Rectal smooth muscle tissue (tissue), 1 donor: Measurements from ENCODE around the gene ITGA2.
"Not testable (repeated sequence)": the region's sequence is repeated elsewhere in the genome, so short reads cannot be mapped to it uniquely, and the experiment has no call there.

Source experiments
- H3K27ac ChIP-seq: one replicate; pipeline ENCODE4 v1.7.0; 2013; ENCODE audit warnings: low read depth, low read length, inconsistent platforms
- H3K27me3 ChIP-seq: one replicate; pipeline ENCODE4 v1.7.0; 2013; ENCODE audit warnings: low read length; ENCODE audit not compliant: control insufficient read depth, insufficient read depth
- H3K36me3 ChIP-seq: one replicate; pipeline ENCODE4 v1.7.0; 2013; ENCODE audit warnings: low read length; ENCODE audit not compliant: control insufficient read depth, insufficient read depth
- H3K4me1 ChIP-seq: one replicate; pipeline ENCODE4 v1.7.0; 2013; ENCODE audit warnings: low read length; ENCODE audit not compliant: control insufficient read depth, insufficient read depth
- H3K4me3 ChIP-seq: one replicate; pipeline ENCODE4 v1.7.0; 2013; ENCODE audit warnings: low read length
- H3K9ac ChIP-seq: one replicate; pipeline ENCODE4 v1.7.0; 2013; ENCODE audit warnings: low read length

Gene ITGA2

GRCh38 chr5:53095931-53096525, 106.9 kb downstream of the ITGA2 start:
- H3K4me3 ChIP-seq = no peak overlapping the region
- no peaks in the 10 kb centered on the region for H3K27me3 ChIP-seq
- no peak overlapping the region for H3K27ac ChIP-seq
- H3K4me1 ChIP-seq = no peaks in the 10 kb centered on the region
- no peak overlapping the region for H3K9ac ChIP-seq
- peaks cover 15% of the 10 kb centered on the region for H3K36me3 ChIP-seq

DNA sequence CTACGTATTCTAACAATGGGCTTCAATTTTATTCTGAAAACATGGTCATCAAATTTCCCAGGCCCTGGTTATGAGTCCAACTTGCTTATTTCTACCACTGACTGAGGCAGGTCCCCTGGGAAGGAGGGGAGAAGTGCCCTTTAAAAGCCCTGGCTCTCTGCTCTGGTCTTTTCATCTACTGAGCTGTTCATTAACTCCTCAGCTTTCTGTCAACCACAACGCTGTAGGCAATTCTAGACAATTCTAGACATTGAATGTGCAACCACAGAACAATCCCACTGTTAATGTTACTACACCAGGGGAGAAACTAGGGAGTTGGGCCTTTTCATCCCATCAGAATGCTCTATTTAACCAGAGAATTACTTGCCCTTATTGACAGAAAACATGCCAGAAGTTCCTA, 110.4 kb downstream of the ITGA2 start:
- H3K4me1 ChIP-seq = no peaks in the 10 kb centered on the region
- no peak overlapping the region for H3K4me3 ChIP-seq
- no peak overlapping the region for H3K9ac ChIP-seq
- H3K27ac ChIP-seq = no peak overlapping the region
- peaks cover 15% of the 10 kb centered on the region for H3K36me3 ChIP-seq
- H3K27me3 ChIP-seq = no peaks in the 10 kb centered on the region

DNA sequence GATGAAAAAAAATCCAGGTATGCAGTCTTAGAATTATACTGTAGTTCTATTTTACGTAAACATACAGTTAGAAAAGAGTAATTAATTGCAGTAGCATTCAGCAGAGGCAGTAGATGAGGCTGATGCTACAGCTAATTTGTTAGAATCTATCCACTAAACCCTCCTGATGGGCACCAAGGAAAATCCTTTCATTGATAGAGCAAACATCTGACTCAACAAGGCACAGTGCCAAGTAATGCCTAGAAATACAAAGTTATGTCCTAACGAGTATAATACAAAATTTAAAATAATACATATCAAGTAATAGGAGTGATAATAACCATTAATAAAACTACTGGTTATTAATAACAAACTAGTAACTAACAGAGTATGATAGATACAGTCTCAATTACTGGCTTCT, 111.5 kb downstream of the ITGA2 start:
- Histone ChIP-seq H3K4me1 (no peaks in the 10 kb centered on the region), H3K4me3 (no peak overlapping the region), H3K27me3 (no peaks in the 10 kb centered on the region), H3K9ac (no peak overlapping the region), H3K27ac (no peak overlapping the region), H3K36me3 (peaks cover 15% of the 10 kb centered on the region)

DNA sequence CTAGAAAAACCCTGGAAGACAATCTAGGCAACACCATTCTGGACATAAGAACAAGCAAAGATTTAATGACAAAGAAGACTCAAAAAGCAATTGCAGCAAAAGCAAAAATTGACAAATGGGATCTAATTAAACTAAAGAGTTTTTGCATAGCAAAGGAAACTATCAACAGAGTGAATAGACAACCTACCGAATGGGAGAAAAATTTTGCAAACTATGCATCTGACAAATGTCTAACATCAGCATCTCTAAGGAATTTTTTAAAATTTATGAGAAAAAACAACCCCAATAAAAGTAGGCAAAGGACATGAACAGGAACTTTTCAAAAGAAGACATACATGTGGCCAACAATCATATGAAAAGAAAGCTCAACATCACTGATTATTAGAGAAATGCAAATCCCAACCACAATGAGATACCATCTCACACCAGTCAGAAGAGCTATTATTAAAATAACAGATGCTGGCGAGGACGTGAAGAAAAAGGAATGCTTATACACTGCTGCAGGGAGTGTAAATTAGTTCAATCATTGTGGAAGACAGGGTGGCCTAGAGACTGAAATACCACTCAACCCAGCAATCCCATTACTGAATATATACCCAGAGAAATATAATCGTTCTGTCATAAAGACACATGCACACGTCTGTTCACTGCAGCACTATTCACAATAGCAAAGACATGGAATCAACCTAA, 116.6 kb downstream of the ITGA2 start:
- no peak overlapping the region for H3K4me3 ChIP-seq
- H3K36me3 ChIP-seq = no peaks in the 10 kb centered on the region
- no peak overlapping the region for H3K27ac ChIP-seq
- peaks cover 3% of the 10 kb centered on the region for H3K4me1 ChIP-seq
- no peak overlapping the region for H3K9ac ChIP-seq
- no peaks in the 10 kb centered on the region for H3K27me3 ChIP-seq

DNA sequence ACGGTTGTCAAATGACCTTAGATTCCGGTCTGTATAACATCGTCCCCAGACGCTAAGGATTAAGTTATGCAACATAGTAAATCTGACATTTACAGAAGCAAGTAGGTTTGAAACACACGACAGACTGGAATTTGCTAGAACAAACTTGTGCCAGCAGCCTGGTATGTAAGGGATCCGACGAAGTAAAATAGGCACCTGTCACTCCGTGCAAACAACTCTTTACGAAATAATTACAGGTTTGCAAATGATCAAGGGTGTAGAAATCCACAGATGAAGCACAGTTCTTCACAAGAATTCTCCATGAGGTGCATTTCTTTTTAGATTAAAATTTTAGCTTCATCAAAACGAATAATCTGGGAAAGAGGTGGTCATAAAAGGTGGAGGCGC, 119.9 kb downstream of the ITGA2 start:
- no peaks in the 10 kb centered on the region for H3K36me3 ChIP-seq
- peaks cover 3% of the 10 kb centered on the region for H3K4me1 ChIP-seq
- H3K4me3 ChIP-seq = peak overlapping the region; percentile 78
- H3K27ac ChIP-seq = peak overlapping the region; percentile 72
- no peak overlapping the region for H3K9ac ChIP-seq
- no peaks in the 10 kb centered on the region for H3K27me3 ChIP-seq

DNA sequence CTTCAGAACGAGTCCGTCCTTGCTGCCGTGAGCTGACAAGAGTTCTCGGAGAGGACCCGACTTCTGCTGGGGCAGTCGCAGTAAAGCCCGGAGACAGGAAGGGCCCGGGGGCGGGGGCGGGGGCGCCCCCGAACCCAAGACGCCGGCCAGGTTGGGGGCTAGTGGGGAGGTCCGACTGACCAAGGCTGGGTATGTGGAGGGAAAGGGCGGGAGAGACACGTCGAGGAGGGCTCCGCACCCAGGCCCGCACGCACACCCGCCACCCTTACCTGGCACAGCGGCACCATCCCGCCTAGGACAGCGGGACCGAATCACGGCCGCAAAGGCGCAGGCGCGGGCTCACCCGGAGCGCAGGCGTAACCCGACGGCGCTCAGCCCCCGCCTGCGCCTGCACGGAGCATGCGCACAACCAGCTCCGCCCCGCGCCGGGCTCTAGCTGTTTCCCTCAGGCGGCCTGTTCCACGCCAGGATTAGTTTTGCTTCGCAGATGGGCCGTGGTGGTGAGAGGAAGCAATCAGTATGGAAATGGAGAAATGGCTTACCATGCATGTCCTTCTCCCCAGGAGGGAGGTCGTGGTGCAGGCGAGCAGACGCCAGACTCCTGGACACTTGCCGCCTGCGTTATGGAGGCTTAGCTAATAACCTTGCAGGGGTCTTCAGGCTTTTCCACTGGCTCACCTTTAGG, 120.4 kb downstream of the ITGA2 start, which contains the start of gene MOCS2:
Gene MOCS2, minus strand, starts transcription at position 315 of the 685 bp plus-strand sequence. CDS start 2,583 bp downstream, outside the sequence.
- Histone ChIP-seq H3K27ac (peak within 1 kb of the TSS; percentile 72), H3K4me1 (peaks cover 3% of the 10 kb centered on the region), H3K9ac (peak within 1 kb of the TSS; percentile 20), H3K36me3 (no peaks in the 10 kb centered on the region), H3K4me3 (peak within 1 kb of the TSS; percentile 78), H3K27me3 (no peaks in the 10 kb centered on the region)

- Histone ChIP-seq H3K4me1 (peaks cover 3% of the 10 kb centered on the region), H3K27me3 (no peaks in the 10 kb centered on the region), H3K36me3 (no peaks in the 10 kb centered on the region), H3K9ac (peak overlapping the region; percentile 20), H3K4me3 (peak overlapping the region; percentile 78), H3K27ac (peak overlapping the region; percentile 72)
These were observed 121.0 kb downstream of the ITGA2 start for GRCh38 chr5:53110156-53110555.

GRCh38 chr5:53111139-53111538, 122.0 kb downstream of the ITGA2 start:
- Histone ChIP-seq H3K4me3 (no peak overlapping the region), H3K9ac (no peak overlapping the region), H3K4me1 (peaks cover 3% of the 10 kb centered on the region), H3K27me3 (no peaks in the 10 kb centered on the region), H3K27ac (no peak overlapping the region), H3K36me3 (no peaks in the 10 kb centered on the region)

DNA sequence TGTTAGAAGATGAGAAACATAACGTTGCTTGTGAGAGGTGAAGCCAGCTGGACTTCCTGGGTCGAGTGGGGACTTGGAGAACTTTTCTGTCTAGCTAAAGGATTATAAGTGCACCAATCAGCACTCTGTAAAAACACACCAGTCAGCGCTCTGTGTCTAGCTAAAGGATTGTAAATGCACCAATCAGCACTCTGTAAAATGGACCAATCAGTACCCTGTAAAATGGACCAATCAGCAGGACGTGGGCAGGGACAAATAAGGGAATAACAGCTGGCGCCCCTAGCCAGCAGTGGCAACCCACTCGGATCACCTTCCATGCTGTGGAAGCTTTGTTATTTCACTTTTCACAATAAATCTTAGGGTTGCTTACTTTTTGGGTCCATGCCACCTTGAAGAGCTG, 123.2 kb downstream of the ITGA2 start:
- H3K27ac ChIP-seq, H3K4me3 ChIP-seq, H3K4me1 ChIP-seq, H3K9ac ChIP-seq, H3K36me3 ChIP-seq, H3K27me3 ChIP-seq: not testable (repeated sequence)

DNA sequence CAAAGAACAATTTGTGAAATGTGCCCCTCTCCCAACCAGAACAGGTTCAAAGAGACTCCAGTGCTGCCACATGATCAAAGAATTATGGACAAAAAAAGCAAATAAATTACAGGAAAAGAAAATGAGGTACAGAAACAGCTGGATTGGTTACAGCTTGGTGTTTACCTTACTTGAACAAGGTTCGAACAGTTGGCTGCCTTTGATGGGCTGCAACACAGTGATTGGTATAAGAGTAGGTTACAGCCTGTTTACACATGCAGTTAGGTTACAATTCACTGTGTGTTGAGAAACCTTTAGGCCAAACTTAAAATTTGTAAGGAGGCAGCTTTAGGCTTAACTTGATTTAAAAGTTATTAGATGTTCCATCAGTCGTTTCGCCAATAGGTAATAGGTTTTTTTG, 123.8 kb downstream of the ITGA2 start:
- Histone ChIP-seq H3K27me3 (no peaks in the 10 kb centered on the region), H3K27ac (no peak overlapping the region), H3K36me3 (no peaks in the 10 kb centered on the region), H3K4me1 (peaks cover 3% of the 10 kb centered on the region), H3K9ac (no peak overlapping the region), H3K4me3 (no peak overlapping the region)

DNA sequence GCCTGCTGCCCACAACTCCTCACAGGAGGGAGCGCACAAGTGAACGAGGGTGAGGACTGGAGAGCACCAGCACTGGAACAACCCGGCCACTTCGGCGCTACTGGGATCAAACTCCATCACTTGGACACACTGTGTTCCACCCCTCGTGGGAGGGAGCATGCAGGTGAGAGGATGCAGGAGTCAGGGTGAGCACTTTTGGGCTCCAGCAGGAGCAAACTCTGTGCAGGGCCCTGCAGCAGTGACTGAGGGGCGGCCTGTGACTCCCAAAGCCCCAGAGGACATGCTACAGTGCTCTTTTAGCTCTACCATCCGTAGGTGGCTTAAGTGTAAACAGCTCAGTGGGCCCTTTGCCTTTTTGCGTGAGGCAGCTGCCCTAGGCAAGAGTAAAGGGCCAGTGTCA, 124.8 kb downstream of the ITGA2 start:
- H3K4me3 ChIP-seq = no peak overlapping the region
- H3K27ac ChIP-seq = no peak overlapping the region
- no peak overlapping the region for H3K9ac ChIP-seq
- no peaks in the 10 kb centered on the region for H3K36me3 ChIP-seq
- H3K4me1 ChIP-seq = peaks cover 3% of the 10 kb centered on the region
- no peaks in the 10 kb centered on the region for H3K27me3 ChIP-seq

DNA sequence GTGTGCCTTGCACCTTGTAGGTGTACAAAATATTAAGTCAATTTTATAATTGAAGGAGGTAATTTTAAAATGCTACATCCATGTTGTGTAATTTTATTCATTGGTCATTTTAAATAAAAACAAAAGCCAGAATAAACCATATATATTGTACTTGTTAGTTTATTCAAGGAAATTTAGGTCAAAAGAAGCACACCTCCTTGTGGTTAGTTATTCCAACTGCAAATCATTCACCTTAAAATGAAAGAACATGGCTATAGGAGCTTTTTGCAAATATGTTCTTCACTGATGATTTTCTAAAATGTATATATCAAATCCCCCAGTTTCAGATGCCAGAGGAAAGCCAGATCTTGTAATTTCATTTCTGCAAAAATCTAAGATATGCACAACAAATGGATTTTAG, 125.8 kb downstream of the ITGA2 start:
- Histone ChIP-seq H3K27ac (no peak overlapping the region), H3K27me3 (no peaks in the 10 kb centered on the region), H3K4me1 (peaks cover 3% of the 10 kb centered on the region), H3K9ac (no peak overlapping the region), H3K4me3 (no peak overlapping the region), H3K36me3 (no peaks in the 10 kb centered on the region)
